IMR-90 (cell line): ENCODE measurements around the gene TLCD1. TPM values are rescaled to one million over a fixed set of nuclear protein-coding genes. Genes with fewer than 3 reads are reported as not detected.

Source experiments
- ATAC-seq: fragments of 200-7000 bp; cut with Tn5 transposase; 2 replicates; pipeline ENCODE4 v1.9.1; 2020; ENCODE audit warnings: low read depth, mild to moderate bottlenecking, moderate library complexity
- BruUV-seq: library from RNA; stranded (reverse); fragments of 400-500 nt; replicated peaks from 2 replicates; lab custom pipeline; 2021; lab: Mats Ljungman, UMichigan
- CTCF ChIA-PET: fragments of 300-600 bp; formaldehyde crosslinking; extraction: SDS; loops from one replicate; lab custom pipeline; 2021; ENCODE audit warnings: antibody characterized with exemption; lab: Yijun Ruan, JAX
- POLR2A ChIA-PET: fragments of 300-600 bp; sonication (Branson Sonifier 250); formaldehyde crosslinking; loops from one replicate; lab custom pipeline; 2022; ENCODE audit warnings: antibody characterized with exemption; ENCODE audit not compliant: unreplicated experiment; lab: Charles Lee
- DNase-seq: peaks from one replicate; pipeline ENCODE4 v3.0.0; 2013
- H2AFZ ChIP-seq: replicated peaks from 2 replicates; pipeline ENCODE3; 2013; ENCODE audit warnings: low read length, mild to moderate bottlenecking; ENCODE audit not compliant: poor library complexity
- H2AK5ac ChIP-seq: 2 replicates; pipeline ENCODE4 v1.6.1; 2013; ENCODE audit warnings: low read depth, low read length, inconsistent platforms
- H2AK9ac ChIP-seq: replicated peaks from 2 replicates; pipeline ENCODE3; 2013; ENCODE audit warnings: mild to moderate bottlenecking, low read depth, low read length, moderate library complexity; ENCODE audit not compliant: poor library complexity
- H2BK120ac ChIP-seq: 2 replicates; pipeline ENCODE4 v1.6.1; 2013; ENCODE audit warnings: low read depth, low read length, inconsistent platforms
- H2BK15ac ChIP-seq: 3 replicates; pipeline ENCODE4 v1.6.1; 2013; ENCODE audit warnings: low read depth, low read length, inconsistent platforms
- H2BK20ac ChIP-seq: 2 replicates; pipeline ENCODE4 v1.6.1; 2013; ENCODE audit warnings: low read depth, mild to moderate bottlenecking, inconsistent platforms, low read length, moderate library complexity
- H2BK5ac ChIP-seq: 2 replicates; pipeline ENCODE4 v1.6.1; 2013; ENCODE audit warnings: mild to moderate bottlenecking, low read depth, low read length, inconsistent platforms; ENCODE audit not compliant: poor library complexity, severe bottlenecking
- H3K14ac ChIP-seq: replicated peaks from 2 replicates; pipeline ENCODE4 v1.6.1; 2013; ENCODE audit warnings: low read depth, low read length, inconsistent platforms
- H3K18ac ChIP-seq: 2 replicates; pipeline ENCODE4 v1.6.1; 2013; ENCODE audit warnings: low read depth, low read length, control low read depth
- H3K23ac ChIP-seq: 2 replicates; pipeline ENCODE4 v1.6.1; 2013; ENCODE audit warnings: low read depth, low read length, inconsistent platforms
- H3K27ac ChIP-seq: 2 replicates; pipeline ENCODE4 v1.5.1; 2013; ENCODE audit warnings: mild to moderate bottlenecking, control low read depth, low read length; ENCODE audit not compliant: insufficient read depth
- H3K27me3 ChIP-seq: 2 replicates; pipeline ENCODE4 v1.6.1; 2013; ENCODE audit warnings: low read length; ENCODE audit not compliant: control insufficient read depth, insufficient read depth
- H3K36me3 ChIP-seq: 2 replicates; pipeline ENCODE4 v1.6.1; 2013; ENCODE audit warnings: low read length, mixed read lengths; ENCODE audit not compliant: control insufficient read depth, insufficient read depth
- H3K4ac ChIP-seq: 2 replicates; pipeline ENCODE4 v1.6.1; 2013; ENCODE audit warnings: low read depth, low read length, inconsistent platforms
- H3K4me1 ChIP-seq: 2 replicates; pipeline ENCODE4 v1.6.1; 2013; ENCODE audit warnings: low read length, mixed read lengths; ENCODE audit not compliant: control insufficient read depth, insufficient read depth
- H3K4me2 ChIP-seq: 2 replicates; pipeline ENCODE4 v1.6.1; 2013; ENCODE audit warnings: low read depth, mild to moderate bottlenecking, control low read depth, low read length, moderate library complexity
- H3K4me3 ChIP-seq: 2 replicates; pipeline ENCODE4 v1.5.1; 2013; ENCODE audit warnings: low read depth, mild to moderate bottlenecking, control low read depth, low read length, moderate library complexity; ENCODE audit not compliant: insufficient read depth
- H3K56ac ChIP-seq: 2 replicates; pipeline ENCODE4 v1.6.1; 2013; ENCODE audit warnings: low read length, inconsistent platforms; ENCODE audit not compliant: insufficient read depth; ENCODE audit errors: extremely low read depth
- H3K79me1 ChIP-seq, 2 experiments: 2 replicates each; pipeline ENCODE4 v1.6.1; 2013; ENCODE audit warnings: low read length in 2 of 2, inconsistent platforms in 1 of 2, low read depth in 1 of 2
- H3K9ac ChIP-seq: 2 replicates; pipeline ENCODE4 v1.6.1; 2013; ENCODE audit warnings: low read depth, low read length, control low read depth
- H3K9me1 ChIP-seq: 2 replicates; pipeline ENCODE4 v1.6.1; 2013; ENCODE audit warnings: low read length, inconsistent platforms; ENCODE audit not compliant: insufficient read depth
- H3K9me3 ChIP-seq: 2 replicates; pipeline ENCODE4 v1.6.1; 2013; ENCODE audit warnings: low read length; ENCODE audit not compliant: control insufficient read depth, insufficient read depth
- H4K20me1 ChIP-seq: 2 replicates; pipeline ENCODE4 v1.6.1; 2013; ENCODE audit warnings: low read length, inconsistent platforms; ENCODE audit not compliant: insufficient read depth
- H4K5ac ChIP-seq: 2 replicates; pipeline ENCODE4 v1.6.1; 2013; ENCODE audit warnings: mild to moderate bottlenecking, low read depth, low read length, control low read depth
- H4K8ac ChIP-seq, 2 experiments: 2 replicates each; pipeline ENCODE4 v1.6.1; 2013; ENCODE audit warnings: low read depth in 2 of 2, low read length in 2 of 2, control low read depth in 1 of 2, inconsistent platforms in 1 of 2
- H4K91ac ChIP-seq: 2 replicates; pipeline ENCODE4 v1.6.1; 2013; ENCODE audit warnings: low read depth, low read length, inconsistent platforms; ENCODE audit not compliant: insufficient read depth
- BHLHE40 ChIP-seq: fragments of 150-350 bp; IDR thresholded peaks from 2 replicates; pipeline ENCODE4 v1.6.1; 2016; ENCODE audit warnings: mild to moderate bottlenecking, low read depth, low read length
- CEBPB ChIP-seq: IDR thresholded peaks from 2 replicates; pipeline ENCODE4 v1.6.1; 2012; ENCODE audit warnings: low read depth, low read length, improper control_type of control experiment
- CHD1 ChIP-seq: IDR thresholded peaks from 2 replicates; pipeline ENCODE4 v1.6.1; 2012; ENCODE audit warnings: low read depth, low read length, improper control_type of control experiment
- MAZ ChIP-seq: IDR thresholded peaks from 2 replicates; pipeline ENCODE4 v1.6.1; 2012; ENCODE audit warnings: low read depth, mild to moderate bottlenecking, low read length, improper control_type of control experiment, moderate library complexity, borderline replicate concordance
- NFE2L2 ChIP-seq: fragments of 150-350 bp; IDR thresholded peaks from 2 replicates; pipeline ENCODE4 v1.6.1; 2016; ENCODE audit warnings: low read depth, mild to moderate bottlenecking, low read length
- POLR2A ChIP-seq: IDR thresholded peaks from 2 replicates; pipeline ENCODE4 v1.6.1; 2012; ENCODE audit warnings: mild to moderate bottlenecking, low read depth, low read length
- RAD21 ChIP-seq: IDR thresholded peaks from 2 replicates; pipeline ENCODE4 v1.6.1; 2012; ENCODE audit warnings: low read length, improper control_type of control experiment
- SMC3 ChIP-seq: fragments of 150-350 bp; IDR thresholded peaks from 2 replicates; pipeline ENCODE4 v1.6.1; 2016; ENCODE audit warnings: low read depth, mild to moderate bottlenecking, antibody characterized with exemption, low read length, moderate library complexity
- WGBS, 2 experiments: methylation state at CpG; one replicate each; pipeline versions ENCODE4 v1.1.5 to v1.1.7; 2013; ENCODE audit warnings: missing lambda C conversion rate in 2 of 2; ENCODE audit not compliant: insufficient read length in 1 of 2; ENCODE audit errors: extremely low coverage in 2 of 2; 5-methylcytosine and 5-hydroxymethylcytosine counted together
- dilution Hi-C: fragments of 300-500 bp; cut with HindIII; formaldehyde crosslinking; loops from one replicate; pipeline ENCODE4 v1.14.3; 2018; ENCODE audit warnings: low sequenced_read_pairs; ENCODE audit not compliant: unreplicated experiment
- in situ Hi-C: fragments of 300-500 bp; cut with MboI; formaldehyde crosslinking; loops from 3 replicates; pipeline ENCODE4 v1.14.3; 2019; ENCODE audit warnings: low sequenced_read_pairs, inconsistent platforms, mixed read lengths
- intact Hi-C: fragments of 100-400 bp; cut with micrococcal nuclease; formaldehyde crosslinking; loops from 2 replicates; pipeline ENCODE4 v1.10.0; 2022
- polyA plus RNA-seq, 3 experiments: library from polyadenylated mRNA; depleted of rRNA; stranded (reverse); fragments of >200 nt; gene quantifications; 2 replicates each; pipeline ENCODE4 v1.2.3, GENCODE V29; 2012; ENCODE audit warnings: low replicate concordance in 1 of 3
- total RNA-seq: library from RNA; depleted of rRNA; stranded (reverse); fragments of >200 nt; gene quantifications from 2 replicates; pipeline ENCODE4 v1.2.3, GENCODE V29; 2012

The TLCD1 gene
- total and polyA plus RNA-seq, 2 of the 4 experiments (the other 2 are of a cell fraction): 3.6 to 9.3 TPM

DNA sequence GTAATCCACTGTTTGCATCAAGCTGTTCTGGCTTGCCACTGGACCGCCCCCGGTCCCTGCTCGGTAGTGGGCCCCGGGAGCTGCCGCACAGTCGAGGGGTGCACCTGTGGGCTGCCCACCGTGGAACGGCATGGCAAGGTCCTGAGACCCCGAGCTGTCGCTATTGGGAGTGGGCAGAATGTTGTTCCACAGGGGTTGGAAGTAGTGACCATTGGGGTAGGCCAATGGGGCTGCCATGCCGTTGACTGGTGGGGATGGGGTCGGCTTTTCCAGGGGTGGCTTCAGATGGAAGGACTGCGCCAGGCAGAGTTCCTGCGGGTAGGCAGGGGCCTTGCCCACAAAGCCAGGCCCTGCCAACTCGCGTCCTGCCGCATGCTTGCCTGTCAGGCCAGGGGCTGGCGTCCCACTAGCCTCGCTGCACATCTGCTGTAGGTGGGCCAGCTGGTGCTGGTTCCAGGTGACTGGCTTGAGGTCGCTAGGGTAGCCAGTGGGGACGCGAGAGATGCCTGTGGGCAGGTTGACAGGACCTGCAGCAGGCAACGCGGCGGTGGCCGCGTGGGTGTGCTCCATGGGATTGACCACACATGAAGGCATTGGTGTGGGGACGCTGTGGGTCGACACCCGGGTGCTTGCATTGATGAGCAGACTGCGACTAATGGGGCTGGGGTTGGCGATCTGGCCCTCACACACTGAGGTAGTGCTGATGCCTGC, 32.5 kb upstream of the TLCD1 start:
- H2AFZ ChIP-seq: no peak overlapping the region
- no peak overlapping the region for H3K14ac ChIP-seq
- no peak overlapping the region for H2AK5ac ChIP-seq
- H2BK20ac ChIP-seq: no peak overlapping the region
- POLR2A ChIA-PET: no interaction called here
- no peak overlapping the region for H3K4me3 ChIP-seq
- no peak overlapping the region for H2BK120ac ChIP-seq
- H3K36me3 ChIP-seq: peaks cover 30% of the 10 kb centered on the region
- no peak overlapping the region for H4K5ac ChIP-seq
- H2BK5ac ChIP-seq: no peak overlapping the region
- peaks cover 10 to 62% of the 10 kb centered on the region in 2 experiments for H3K79me1 ChIP-seq
- H3K4me1 ChIP-seq: peaks cover 7% of the 10 kb centered on the region
- no peak overlapping the region for H4K91ac ChIP-seq
- intact Hi-C loops: no loop called here
- no peak for DNase-seq
- H2AK9ac ChIP-seq: no peak overlapping the region
- WGBS, 2 experiments: 97% methylated on average over 10 of the region's 32 CpGs; no CpG with 5 or more reads in 1 of the 2 experiments
- H3K9me1 ChIP-seq: no peaks in the 10 kb centered on the region
- no peak overlapping the region for H4K8ac ChIP-seq
- H3K18ac ChIP-seq: no peak overlapping the region
- BruUV-seq: no TSS peak
- H4K20me1 ChIP-seq: peaks cover 35% of the 10 kb centered on the region; the same call in 1 of the 2 replicates
- no peak overlapping the region for H3K9ac ChIP-seq
- no peak overlapping the region for H3K56ac ChIP-seq
- no peak overlapping the region for H3K23ac ChIP-seq
- no peak overlapping the region for H3K27ac ChIP-seq
- no peak overlapping the region for H3K4ac ChIP-seq
- H3K4me2 ChIP-seq: no peak overlapping the region
- no peaks in the 10 kb centered on the region for H3K27me3 ChIP-seq
- in situ Hi-C loops: no loop called here
- no peak for ATAC-seq
- no peaks in the 10 kb centered on the region for H3K9me3 ChIP-seq
- H2BK15ac ChIP-seq: no peak overlapping the region
- CTCF ChIA-PET: no interaction called here
- dilution Hi-C loops: no loop called here
- no peak for TF ChIP-seq POLR2A
- TF ChIP-seq SMC3: no peak
- no peak for TF ChIP-seq MAZ
- TF ChIP-seq NFE2L2: no peak
- TF ChIP-seq BHLHE40: no peak
- TF ChIP-seq CEBPB: no peak
- TF ChIP-seq CHD1: no peak
- no peak for TF ChIP-seq RAD21
